ENCODE results near the gene CIBAR2. TPM values are rescaled to one million over a fixed set of nuclear protein-coding genes. Genes with fewer than 3 reads are reported as not detected.

Gene CIBAR2
- total and polyA plus RNA-seq, 2 donors (not counting 1 experiment from before 2014, with no cell fraction given) = not detected

DNA sequence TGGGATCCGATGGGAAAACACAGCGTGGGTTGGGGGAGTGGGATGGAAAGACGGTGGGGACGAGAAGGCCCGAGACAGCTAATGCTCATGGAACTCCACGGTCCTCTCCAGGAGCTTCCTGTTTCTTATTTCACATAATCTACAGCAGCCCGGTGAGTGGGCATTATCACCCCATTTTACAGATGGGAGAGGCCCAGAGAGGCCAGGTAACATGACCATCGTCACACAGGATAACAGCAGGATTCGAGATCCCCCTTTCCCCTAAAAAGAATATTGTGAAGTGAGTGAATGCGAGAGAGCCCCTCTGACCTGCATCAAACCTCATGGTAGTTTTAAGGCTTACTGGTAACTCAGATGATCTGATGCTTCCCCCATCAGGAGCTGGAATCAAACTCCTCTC is 12.0 kb downstream of the CIBAR2 start:
- no peak for TF ChIP-seq EZH2 (IDR thresholded peaks at IDR 0.05; ENCODE audit: low read length, missing control alignments)
- TF ChIP-seq, protein P1, sequence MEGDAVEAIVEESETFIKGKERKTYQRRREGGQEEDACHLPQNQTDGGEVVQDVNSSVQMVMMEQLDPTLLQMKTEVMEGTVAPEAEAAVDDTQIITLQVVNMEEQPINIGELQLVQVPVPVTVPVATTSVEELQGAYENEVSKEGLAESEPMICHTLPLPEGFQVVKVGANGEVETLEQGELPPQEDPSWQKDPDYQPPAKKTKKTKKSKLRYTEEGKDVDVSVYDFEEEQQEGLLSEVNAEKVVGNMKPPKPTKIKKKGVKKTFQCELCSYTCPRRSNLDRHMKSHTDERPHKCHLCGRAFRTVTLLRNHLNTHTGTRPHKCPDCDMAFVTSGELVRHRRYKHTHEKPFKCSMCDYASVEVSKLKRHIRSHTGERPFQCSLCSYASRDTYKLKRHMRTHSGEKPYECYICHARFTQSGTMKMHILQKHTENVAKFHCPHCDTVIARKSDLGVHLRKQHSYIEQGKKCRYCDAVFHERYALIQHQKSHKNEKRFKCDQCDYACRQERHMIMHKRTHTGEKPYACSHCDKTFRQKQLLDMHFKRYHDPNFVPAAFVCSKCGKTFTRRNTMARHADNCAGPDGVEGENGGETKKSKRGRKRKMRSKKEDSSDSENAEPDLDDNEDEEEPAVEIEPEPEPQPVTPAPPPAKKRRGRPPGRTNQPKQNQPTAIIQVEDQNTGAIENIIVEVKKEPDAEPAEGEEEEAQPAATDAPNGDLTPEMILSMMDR (conservative IDR thresholded peaks at IDR 0.05 in 1 of 2, IDR thresholded peaks at IDR 0.05 in 1 of 2; ENCODE audit: low read depth in 1 of 2, low read length in 2 of 2) = no peak
- Histone ChIP-seq H3K9ac (ENCODE audit: insufficient read depth, low read length) (no peak overlapping the region), H3K4me2 (ENCODE audit: extremely low read depth, insufficient read depth, low read length) (no peak overlapping the region), H3K4me3 (replicated peaks in 1 of 4; ENCODE audit: control extremely low read depth in 1 of 4, insufficient read depth in 1 of 4, low read depth in 3 of 4, low read length in 4 of 4) (no peak overlapping the region), H3K79me2 (ENCODE audit: control insufficient read depth, insufficient read depth, low read length) (no peaks in the 10 kb centered on the region), H2AFZ (ENCODE audit: low read length) (no peak overlapping the region), H4K20me1 (ENCODE audit: control insufficient read depth, extremely low read depth, insufficient read depth, low read length) (no peaks in the 10 kb centered on the region), H3K36me3 (ENCODE audit: control insufficient read depth, insufficient read depth, low read length) (no peaks in the 10 kb centered on the region), H3K27ac (ENCODE audit: insufficient read depth, low read length) (no peak overlapping the region), H3K27me3 (ENCODE audit: control insufficient read depth, insufficient read depth, low read length) (peaks cover 7% of the 10 kb centered on the region), H3K9me3 (ENCODE audit: control insufficient read depth, insufficient read depth, low read depth, low read length) (no peaks in the 10 kb centered on the region), H3K4me1 (ENCODE audit: control insufficient read depth, extremely low read depth, insufficient read depth, low read length) (no peaks in the 10 kb centered on the region)
- DNase-seq (ENCODE audit: low read depth in 2 of 2) = no peak

DNA sequence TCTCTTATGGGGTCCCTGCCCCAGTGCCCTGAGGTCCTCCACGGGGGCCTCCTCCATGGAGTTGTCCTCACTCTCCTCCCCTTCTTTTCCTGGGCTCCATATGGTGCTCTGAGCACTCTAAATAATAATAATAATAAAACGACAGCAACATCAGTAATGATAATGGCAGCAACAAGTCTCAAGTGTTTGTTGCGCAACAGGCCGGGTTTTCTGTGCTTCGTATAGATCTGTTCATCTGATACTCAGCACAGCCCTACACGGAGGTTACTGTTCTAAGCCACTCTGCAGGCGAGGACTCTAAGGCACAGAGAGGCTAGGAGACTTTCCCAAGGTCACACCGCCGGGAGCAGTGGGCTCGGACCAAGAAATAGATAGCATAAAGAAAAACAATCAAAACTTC is 13.7 kb downstream of the CIBAR2 start:
- Histone ChIP-seq H3K4me2 (ENCODE audit: extremely low read depth, insufficient read depth, low read length) (no peak overlapping the region), H3K36me3 (ENCODE audit: control insufficient read depth, insufficient read depth, low read length) (no peaks in the 10 kb centered on the region), H4K20me1 (ENCODE audit: control insufficient read depth, extremely low read depth, insufficient read depth, low read length) (no peaks in the 10 kb centered on the region), H3K4me1 (ENCODE audit: control insufficient read depth, extremely low read depth, insufficient read depth, low read length) (no peaks in the 10 kb centered on the region), H2AFZ (ENCODE audit: low read length) (no peak overlapping the region), H3K9ac (ENCODE audit: insufficient read depth, low read length) (no peak overlapping the region), H3K9me3 (ENCODE audit: control insufficient read depth, insufficient read depth, low read depth, low read length) (no peaks in the 10 kb centered on the region), H3K27me3 (ENCODE audit: control insufficient read depth, insufficient read depth, low read length) (peaks cover 4% of the 10 kb centered on the region), H3K27ac (ENCODE audit: insufficient read depth, low read length) (no peak overlapping the region), H3K4me3 (replicated peaks in 1 of 4; ENCODE audit: control extremely low read depth in 1 of 4, insufficient read depth in 1 of 4, low read depth in 3 of 4, low read length in 4 of 4) (no peak overlapping the region), H3K79me2 (ENCODE audit: control insufficient read depth, insufficient read depth, low read length) (no peaks in the 10 kb centered on the region)
- DNase-seq (ENCODE audit: low read depth in 2 of 2) = no peak
- TF ChIP-seq, protein P1 (conservative IDR thresholded peaks at IDR 0.05 in 1 of 2, IDR thresholded peaks at IDR 0.05 in 1 of 2; ENCODE audit: low read depth in 1 of 2, low read length in 2 of 2) = no peak
- TF ChIP-seq EZH2 (IDR thresholded peaks at IDR 0.05; ENCODE audit: low read length, missing control alignments) = no peak

DNA sequence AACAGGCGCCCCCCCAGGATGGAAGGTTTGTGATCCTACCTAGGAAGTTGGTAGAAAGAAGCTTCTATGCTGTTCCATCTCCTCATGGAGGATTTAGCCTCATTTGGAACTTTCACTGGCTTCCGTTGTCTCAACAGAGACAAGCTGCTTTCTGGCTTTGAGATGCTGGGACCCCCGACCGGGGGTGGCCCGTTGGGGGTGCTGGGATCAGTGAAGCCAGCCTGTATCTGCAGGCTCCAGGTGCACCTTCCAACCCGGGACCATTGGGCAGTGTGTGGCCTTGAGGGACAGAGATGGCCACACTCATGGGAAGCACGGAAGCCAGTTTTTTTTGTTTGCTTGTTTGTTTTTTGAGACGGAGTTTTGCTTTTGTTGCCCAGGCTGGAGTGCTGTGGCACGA is 15.4 kb downstream of the CIBAR2 start:
- H3K27me3 ChIP-seq (ENCODE audit: control insufficient read depth, insufficient read depth, low read length) = peaks cover 4% of the 10 kb centered on the region
- no peak overlapping the region for H3K9ac ChIP-seq (ENCODE audit: insufficient read depth, low read length)
- no peaks in the 10 kb centered on the region for H3K36me3 ChIP-seq (ENCODE audit: control insufficient read depth, insufficient read depth, low read length)
- H4K20me1 ChIP-seq (ENCODE audit: control insufficient read depth, extremely low read depth, insufficient read depth, low read length) = no peaks in the 10 kb centered on the region
- no peak overlapping the region for H2AFZ ChIP-seq (ENCODE audit: low read length)
- H3K4me1 ChIP-seq (ENCODE audit: control insufficient read depth, extremely low read depth, insufficient read depth, low read length) = no peaks in the 10 kb centered on the region
- no peak for TF ChIP-seq EZH2 (IDR thresholded peaks at IDR 0.05; ENCODE audit: low read length, missing control alignments)
- TF ChIP-seq, protein P1 (conservative IDR thresholded peaks at IDR 0.05 in 1 of 2, IDR thresholded peaks at IDR 0.05 in 1 of 2; ENCODE audit: low read depth in 1 of 2, low read length in 2 of 2) = no peak
- DNase-seq (ENCODE audit: low read depth in 2 of 2) = no peak
- H3K4me3 ChIP-seq (replicated peaks in 1 of 4; ENCODE audit: control extremely low read depth in 1 of 4, insufficient read depth in 1 of 4, low read depth in 3 of 4, low read length in 4 of 4) = no peak overlapping the region
- no peak overlapping the region for H3K27ac ChIP-seq (ENCODE audit: insufficient read depth, low read length)
- H3K79me2 ChIP-seq (ENCODE audit: control insufficient read depth, insufficient read depth, low read length) = no peaks in the 10 kb centered on the region
- H3K9me3 ChIP-seq (ENCODE audit: control insufficient read depth, insufficient read depth, low read depth, low read length) = no peaks in the 10 kb centered on the region
- no peak overlapping the region for H3K4me2 ChIP-seq (ENCODE audit: extremely low read depth, insufficient read depth, low read length)

Data from fibroblast of lung (primary cell).